CD4-positive, alpha-beta T cell treated with Interleukin-15 for 1 hour (primary cell): ENCODE measurements around the gene DIPK1C.

Experiments used
- DNase-seq: peaks from one replicate; pipeline ENCODE4 v3.0.0-alpha.2; 2020

DIPK1C gene

GRCh38 chr18:74447404-74448152 lies 9.5 kb downstream of the DIPK1C start:
- DNase-seq, result no peak

- no peak for DNase-seq
These were observed 10.3 kb downstream of the DIPK1C start for GRCh38 chr18:74446631-74447403.

GRCh38 chr18:74446178-74446577 lies 10.9 kb downstream of the DIPK1C start:
- no peak for DNase-seq

GRCh38 chr18:74445585-74445984 lies 11.5 kb downstream of the DIPK1C start:
- no peak for DNase-seq

GRCh38 chr18:74444104-74444503 lies 13.0 kb downstream of the DIPK1C start:
- no peak for DNase-seq

GRCh38 chr18:74440808-74441427 lies 16.2 kb downstream of the DIPK1C start:
- no peak for DNase-seq

GRCh38 chr18:74438091-74438490 lies 19.0 kb downstream of the DIPK1C start:
- DNase-seq, result no peak

GRCh38 chr18:74436158-74436769 lies 20.8 kb downstream of the DIPK1C start:
- no peak for DNase-seq

- DNase-seq, result no peak
These were observed 21.4 kb downstream of the DIPK1C start for GRCh38 chr18:74435740-74436139.

GRCh38 chr18:74434466-74434865 lies 22.6 kb downstream of the DIPK1C start:
- DNase-seq, result no peak

- DNase-seq, result no peak
These were observed 26.1 kb downstream of the DIPK1C start for GRCh38 chr18:74430806-74431571.

GRCh38 chr18:74430231-74430630 lies 26.9 kb downstream of the DIPK1C start:
- DNase-seq, result no peak

GRCh38 chr18:74429096-74429495 lies 28.0 kb downstream of the DIPK1C start:
- no peak for DNase-seq

GRCh38 chr18:74427442-74428112 lies 29.5 kb downstream of the DIPK1C start:
- DNase-seq, result no peak

- no peak for DNase-seq
These were observed 31.2 kb downstream of the DIPK1C start for GRCh38 chr18:74425876-74426275.

GRCh38 chr18:74425161-74425560 lies 31.9 kb downstream of the DIPK1C start:
- no peak for DNase-seq

- DNase-seq, result no peak
These were observed 34.6 kb downstream of the DIPK1C start for GRCh38 chr18:74422541-74422940.

GRCh38 chr18:74420926-74421325 lies 36.2 kb downstream of the DIPK1C start:
- no peak for DNase-seq

- no peak for DNase-seq
These were observed 36.6 kb downstream of the DIPK1C start for GRCh38 chr18:74420481-74420880.

- no peak for DNase-seq
These were observed 37.3 kb downstream of the DIPK1C start for GRCh38 chr18:74419761-74420160.

GRCh38 chr18:74418023-74418422 lies 39.1 kb downstream of the DIPK1C start:
- DNase-seq, result no peak

- no peak for DNase-seq
These were observed 41.0 kb downstream of the DIPK1C start for GRCh38 chr18:74416124-74416523.
